Gastrocnemius medialis (tissue), 4 donors: ENCODE results near the gene SLAIN2. TPM values are rescaled to one million over a fixed set of nuclear protein-coding genes. Genes with fewer than 3 reads are reported as not detected.

Experiments used
- ATAC-seq, 2 donors: fragments of 150-250 bp; one replicate each; pipeline ENCODE4 v1.9.1; 2016
- DNase-seq, 2 donors: peaks; one replicate each; pipeline ENCODE4 v3.0.0-alpha.2; 2019
- H3K27ac ChIP-seq, 4 donors: fragments of 200-600 bp; sonication (generic); 1 replicate in 1 of 4; 2 replicates in 3 of 4; pipeline ENCODE4 v1.5.1; 2016 to 2018; ENCODE audit warnings: mild to moderate bottlenecking in 2 of 4, moderate library complexity in 1 of 4
- H3K27me3 ChIP-seq, 3 donors: fragments of 200-600 bp; sonication (generic) in 2 of 3; 1 replicate in 1 of 3; 2 replicates in 2 of 3; pipeline versions ENCODE4 v1.5.1 to v1.6.0; 2016 to 2019; ENCODE audit warnings: mild to moderate bottlenecking in 1 of 3, moderate library complexity in 1 of 3
- H3K36me3 ChIP-seq, 2 donors: fragments of 200-600 bp; sonication (generic) in 1 of 2; one replicate each; pipeline ENCODE4 v1.5.1; 2017 to 2018
- H3K4me1 ChIP-seq, 2 donors: fragments of 200-600 bp; sonication (generic) in 1 of 2; one replicate each; pipeline ENCODE4 v1.5.1; 2016 to 2017; ENCODE audit warnings: mild to moderate bottlenecking in 2 of 2
- H3K4me3 ChIP-seq, 4 donors: fragments of 200-600 bp; sonication (generic) in 3 of 4; 1 replicate in 1 of 4; 2 replicates in 3 of 4; pipeline ENCODE4 v1.5.1; 2016 to 2019; ENCODE audit warnings: mild to moderate bottlenecking in 2 of 4
- H3K9me3 ChIP-seq, 3 donors: fragments of 200-600 bp; sonication (generic) in 2 of 3; 1 replicate in 1 of 3; 2 replicates in 2 of 3; pipeline ENCODE4 v1.5.1; 2016 to 2019
- POLR2A ChIP-seq, 2 donors: fragments of 450-650 bp; IDR thresholded peaks; one replicate each; pipeline ENCODE4 v1.6.1; 2017; ENCODE audit warnings: antibody characterized with exemption in 2 of 2, mild to moderate bottlenecking in 2 of 2, moderate library complexity in 2 of 2
- in situ Hi-C, 4 donors: fragments of 200-750 bp; cut with MboI; loops; one replicate each; pipeline versions ENCODE4 v1.15.0 to v1.8.0; 2017; ENCODE audit warnings: low sequenced_read_pairs in 4 of 4
- intact Hi-C: fragments of 100-400 bp; cut with DNase I; formaldehyde crosslinking; loops from one replicate; pipeline ENCODE4 v1.15.1; 2023; ENCODE audit warnings: low total_unique reads
- total RNA-seq, 4 donors: library from RNA; depleted of rRNA; stranded (reverse); fragments of >200 nt; gene quantifications; one replicate each; pipeline versions ENCODE4 v1.1.0 to v1.2.3, GENCODE V29; 2016
- TF ChIP-seq, protein P1 (sequence below), 5 experiments: fragments of 450-650 bp in 3 of 5; fragments of 200-600 bp in 2 of 5; sonication (generic) in 2 of 5; IDR thresholded peaks in 4 of 5; conservative IDR thresholded peaks in 1 of 5; 1 replicate in 4 of 5; 2 replicates in 1 of 5; pipeline ENCODE4 v1.5.1; 2016 to 2019; ENCODE audit warnings: antibody characterized with exemption in 5 of 5, mild to moderate bottlenecking in 3 of 5, moderate library complexity in 3 of 5

Gene SLAIN2
- total RNA-seq, 4 donors from 2014 or later, result 64.3 to 211 (median 138) TPM

DNA sequence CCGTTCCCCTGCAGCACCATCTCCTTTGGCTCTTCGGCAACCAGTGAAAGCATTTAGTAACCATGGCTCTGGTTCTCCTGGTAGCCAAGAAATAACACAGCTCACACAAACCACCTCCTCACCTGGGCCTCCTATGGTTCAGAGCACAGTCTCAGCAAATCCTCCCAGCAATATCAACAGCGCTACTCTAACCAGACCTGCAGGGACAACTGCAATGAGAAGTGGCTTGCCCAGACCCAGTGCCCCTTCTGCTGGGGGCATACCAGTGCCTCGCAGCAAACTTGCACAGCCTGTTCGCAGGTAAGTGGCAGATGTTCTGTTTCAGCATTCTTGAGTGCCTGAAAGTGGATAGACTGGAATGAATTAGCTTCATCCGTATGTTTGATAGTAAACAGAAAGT is 78.8 kb downstream of the SLAIN2 start:
- Histone ChIP-seq H3K27me3 (no peaks in the 10 kb centered on the region), H3K27ac (no peak overlapping the region), H3K4me3 (no peak overlapping the region), H3K36me3 (peaks cover 3 to 38% of the 10 kb centered on the region in 2 donors), H3K4me1 (no peaks in the 10 kb centered on the region), H3K9me3 (no peaks in the 10 kb centered on the region)
- DNase-seq, result no peak
- ATAC-seq, result no peak
- intact Hi-C loops (no loop called here), in situ Hi-C loops (no loop called here)
- TF ChIP-seq, protein P1, sequence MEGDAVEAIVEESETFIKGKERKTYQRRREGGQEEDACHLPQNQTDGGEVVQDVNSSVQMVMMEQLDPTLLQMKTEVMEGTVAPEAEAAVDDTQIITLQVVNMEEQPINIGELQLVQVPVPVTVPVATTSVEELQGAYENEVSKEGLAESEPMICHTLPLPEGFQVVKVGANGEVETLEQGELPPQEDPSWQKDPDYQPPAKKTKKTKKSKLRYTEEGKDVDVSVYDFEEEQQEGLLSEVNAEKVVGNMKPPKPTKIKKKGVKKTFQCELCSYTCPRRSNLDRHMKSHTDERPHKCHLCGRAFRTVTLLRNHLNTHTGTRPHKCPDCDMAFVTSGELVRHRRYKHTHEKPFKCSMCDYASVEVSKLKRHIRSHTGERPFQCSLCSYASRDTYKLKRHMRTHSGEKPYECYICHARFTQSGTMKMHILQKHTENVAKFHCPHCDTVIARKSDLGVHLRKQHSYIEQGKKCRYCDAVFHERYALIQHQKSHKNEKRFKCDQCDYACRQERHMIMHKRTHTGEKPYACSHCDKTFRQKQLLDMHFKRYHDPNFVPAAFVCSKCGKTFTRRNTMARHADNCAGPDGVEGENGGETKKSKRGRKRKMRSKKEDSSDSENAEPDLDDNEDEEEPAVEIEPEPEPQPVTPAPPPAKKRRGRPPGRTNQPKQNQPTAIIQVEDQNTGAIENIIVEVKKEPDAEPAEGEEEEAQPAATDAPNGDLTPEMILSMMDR (IDR thresholded peaks at IDR 0.05 in 4 of 5, conservative IDR thresholded peaks at IDR 0.05 in 1 of 5), result no peak
- TF ChIP-seq POLR2A (IDR thresholded peaks at IDR 0.05), result no peak

GRCh38 chr4:48421101-48421500 is 79.8 kb downstream of the SLAIN2 start:
- no peak overlapping the region for H3K4me3 ChIP-seq
- intact Hi-C loops, result no loop called here
- no peak for DNase-seq
- no peak for ATAC-seq
- H3K4me1 ChIP-seq, result no peaks in the 10 kb centered on the region
- no peak overlapping the region for H3K27ac ChIP-seq
- no peaks in the 10 kb centered on the region for H3K9me3 ChIP-seq
- in situ Hi-C loops, result no loop called here
- H3K27me3 ChIP-seq, result no peaks in the 10 kb centered on the region
- TF ChIP-seq POLR2A (IDR thresholded peaks at IDR 0.05), result no peak
- TF ChIP-seq, protein P1 (IDR thresholded peaks at IDR 0.05 in 4 of 5, conservative IDR thresholded peaks at IDR 0.05 in 1 of 5), result no peak
- peaks cover 3 to 38% of the 10 kb centered on the region in 2 donors for H3K36me3 ChIP-seq

DNA sequence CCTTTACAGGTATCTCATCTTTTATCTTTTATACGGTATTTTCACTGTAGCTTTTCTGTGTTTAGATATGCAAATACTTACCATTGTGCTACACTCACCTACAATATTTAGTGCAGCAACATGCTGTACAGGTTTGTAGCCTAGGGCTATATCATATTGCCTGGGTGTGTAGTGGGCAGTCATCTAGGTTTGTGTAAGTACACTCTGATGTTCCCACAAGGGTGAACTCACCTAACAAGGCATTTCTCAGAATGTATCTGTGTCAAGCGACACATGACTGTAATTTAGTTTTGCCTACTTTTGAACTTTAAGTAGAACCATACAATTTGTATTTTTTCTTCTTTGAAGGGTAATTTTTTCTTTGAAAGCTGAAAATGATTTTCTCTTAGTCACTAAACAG is 87.6 kb downstream of the SLAIN2 start:
- no peak for ATAC-seq
- peaks cover 0 to 4% of the 10 kb centered on the region in 2 donors for H3K36me3 ChIP-seq
- intact Hi-C loops, result no loop called here

GRCh38 chr4:48429709-48430474 is 88.6 kb downstream of the SLAIN2 start:
- no peak for DNase-seq
- no peak for ATAC-seq
- no peaks in the 10 kb centered on the region for H3K36me3 ChIP-seq
- intact Hi-C loops, result no loop called here
- no peak overlapping the region for H3K4me3 ChIP-seq
- TF ChIP-seq, protein P1 (IDR thresholded peaks at IDR 0.05 in 4 of 5, conservative IDR thresholded peaks at IDR 0.05 in 1 of 5), result no peak
- TF ChIP-seq POLR2A (IDR thresholded peaks at IDR 0.05), result no peak
- H3K27me3 ChIP-seq, result no peaks in the 10 kb centered on the region
- no peaks in the 10 kb centered on the region for H3K9me3 ChIP-seq
- in situ Hi-C loops, result no loop called here
- H3K27ac ChIP-seq, result no peak overlapping the region
- H3K4me1 ChIP-seq, result no peaks in the 10 kb centered on the region

More for the DNA sequence above, 87.6 kb downstream of the SLAIN2 start:
- no peaks in the 10 kb centered on the region for H3K9me3 ChIP-seq
- in situ Hi-C loops, result no loop called here
- no peak overlapping the region for H3K27ac ChIP-seq
- H3K4me3 ChIP-seq, result no peak overlapping the region
- TF ChIP-seq POLR2A (IDR thresholded peaks at IDR 0.05), result no peak
- TF ChIP-seq, protein P1 (IDR thresholded peaks at IDR 0.05 in 4 of 5, conservative IDR thresholded peaks at IDR 0.05 in 1 of 5), result no peak
- no peaks in the 10 kb centered on the region for H3K4me1 ChIP-seq
- H3K27me3 ChIP-seq, result no peaks in the 10 kb centered on the region
- no peak for DNase-seq
